Gastroesophageal sphincter (tissue), 4 donors: ENCODE measurements around the gene KIAA1210. TPM values are rescaled to one million over a fixed set of nuclear protein-coding genes. Genes with fewer than 3 reads are reported as not detected.
A peak's percentile ranks its signal among the peaks of the same experiment; 100 is the strongest.

ENCODE experiments used
- ATAC-seq: fragments of 150-250 bp; one replicate; pipeline ENCODE4 v1.9.1; 2016; ENCODE audit warnings: mild to moderate bottlenecking, moderate library complexity
- H3K27ac ChIP-seq, 4 donors: fragments of 200-600 bp; sonication (generic) in 3 of 4; 1 replicate in 3 of 4; 2 replicates in 1 of 4; pipeline ENCODE4 v1.5.1; 2016 to 2019
- H3K27me3 ChIP-seq: fragments of 200-600 bp; sonication (generic); one replicate; pipeline ENCODE4 v1.5.1; 2019
- H3K36me3 ChIP-seq, 2 donors: fragments of 200-600 bp; sonication (generic); one replicate each; pipeline ENCODE4 v1.5.1; 2019; ENCODE audit warnings: control low read depth in 1 of 2
- H3K4me1 ChIP-seq, 3 donors: fragments of 200-600 bp; sonication (generic); 1 replicate in 2 of 3; 2 replicates in 1 of 3; pipeline ENCODE4 v1.5.1; 2016 to 2019; ENCODE audit warnings: control low read depth in 2 of 3
- H3K4me3 ChIP-seq, 2 donors: fragments of 200-600 bp; sonication (generic); one replicate each; pipeline ENCODE4 v1.5.1; 2019; ENCODE audit warnings: mild to moderate bottlenecking in 1 of 2, moderate library complexity in 1 of 2
- H3K9me3 ChIP-seq, 3 donors: fragments of 200-600 bp; sonication (generic); one replicate each; pipeline ENCODE4 v1.5.1; 2017 to 2019; ENCODE audit warnings: control low read depth in 2 of 3
- EP300 ChIP-seq: sonication (generic); formaldehyde crosslinking; IDR thresholded peaks from one replicate; pipeline ENCODE4 v1.6.1; 2017; ENCODE audit warnings: antibody characterized with exemption, mild to moderate bottlenecking
- POLR2A ChIP-seq, 2 donors: fragments of 450-650 bp; IDR thresholded peaks; one replicate each; pipeline ENCODE4 v1.6.1; 2017; ENCODE audit warnings: antibody characterized with exemption in 2 of 2, mild to moderate bottlenecking in 2 of 2, moderate library complexity in 1 of 2
- POLR2AphosphoS5 ChIP-seq: sonication (generic); formaldehyde crosslinking; IDR thresholded peaks from one replicate; pipeline ENCODE4 v1.6.1; 2017; ENCODE audit warnings: antibody characterized with exemption
- WGBS, 2 donors: methylation state at CpG; one replicate each; pipeline ENCODE4 v1.1.5; 2018; ENCODE audit warnings: low coverage in 1 of 2; 5-methylcytosine and 5-hydroxymethylcytosine counted together
- total RNA-seq, 4 donors: library from RNA; depleted of rRNA; stranded (reverse); fragments of >200 nt; gene quantifications; one replicate each; pipeline ENCODE4 v1.1.0, GENCODE V29; 2016
- TF ChIP-seq, protein P1 (sequence below), 4 experiments: fragments of 200-600 bp in 2 of 4; fragments of 450-650 bp in 2 of 4; sonication (generic) in 1 of 4; IDR thresholded peaks; one replicate each; pipeline ENCODE4 v1.5.1; 2017 to 2019; ENCODE audit warnings: antibody characterized with exemption in 4 of 4, mild to moderate bottlenecking in 2 of 4, moderate library complexity in 2 of 4

Gene KIAA1210
- total RNA-seq, 4 donors from 2014 or later: 0.12 TPM; not detected in 3

DNA sequence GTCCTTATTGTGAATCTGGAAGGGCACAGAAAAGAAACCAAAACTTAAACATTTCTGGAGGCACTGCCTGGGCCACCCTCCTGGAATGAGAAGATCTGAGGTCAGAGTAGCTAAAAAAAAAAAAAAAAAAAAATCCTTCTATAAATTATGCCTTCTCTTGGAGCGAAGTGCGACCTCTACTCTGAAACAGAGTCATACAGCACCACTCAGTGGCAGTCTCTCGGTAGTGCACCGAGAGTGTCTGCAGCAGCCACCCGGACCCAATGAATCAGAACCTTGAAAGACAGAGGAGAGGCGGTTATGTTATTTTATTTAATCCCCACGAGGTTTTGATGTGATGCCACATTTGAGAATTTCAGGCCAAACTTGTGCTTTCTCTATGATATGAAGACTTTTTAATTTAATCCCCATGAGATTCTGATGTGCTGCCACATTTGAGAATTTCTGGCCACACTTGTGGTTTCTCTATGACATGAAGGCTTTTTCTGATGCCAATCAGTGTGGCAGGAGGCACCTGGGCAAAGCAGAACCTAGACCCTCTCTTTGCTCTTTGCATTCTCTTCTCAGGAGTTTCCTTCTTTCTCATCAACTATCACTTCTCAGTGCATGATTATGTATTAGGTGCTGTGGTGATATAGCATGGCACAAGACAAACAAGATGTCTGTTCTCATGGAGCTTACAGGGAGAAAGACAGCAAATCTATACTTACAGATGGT lies 60.4 kb downstream of the KIAA1210 start:
- Histone ChIP-seq H3K9me3 (no peaks in the 10 kb centered on the region), H3K4me1 (no peaks in the 10 kb centered on the region), H3K27ac (no peak overlapping the region), H3K4me3 (no peak overlapping the region), H3K36me3 (no peaks in the 10 kb centered on the region), H3K27me3 (no peaks in the 10 kb centered on the region)
- TF ChIP-seq, protein P1, sequence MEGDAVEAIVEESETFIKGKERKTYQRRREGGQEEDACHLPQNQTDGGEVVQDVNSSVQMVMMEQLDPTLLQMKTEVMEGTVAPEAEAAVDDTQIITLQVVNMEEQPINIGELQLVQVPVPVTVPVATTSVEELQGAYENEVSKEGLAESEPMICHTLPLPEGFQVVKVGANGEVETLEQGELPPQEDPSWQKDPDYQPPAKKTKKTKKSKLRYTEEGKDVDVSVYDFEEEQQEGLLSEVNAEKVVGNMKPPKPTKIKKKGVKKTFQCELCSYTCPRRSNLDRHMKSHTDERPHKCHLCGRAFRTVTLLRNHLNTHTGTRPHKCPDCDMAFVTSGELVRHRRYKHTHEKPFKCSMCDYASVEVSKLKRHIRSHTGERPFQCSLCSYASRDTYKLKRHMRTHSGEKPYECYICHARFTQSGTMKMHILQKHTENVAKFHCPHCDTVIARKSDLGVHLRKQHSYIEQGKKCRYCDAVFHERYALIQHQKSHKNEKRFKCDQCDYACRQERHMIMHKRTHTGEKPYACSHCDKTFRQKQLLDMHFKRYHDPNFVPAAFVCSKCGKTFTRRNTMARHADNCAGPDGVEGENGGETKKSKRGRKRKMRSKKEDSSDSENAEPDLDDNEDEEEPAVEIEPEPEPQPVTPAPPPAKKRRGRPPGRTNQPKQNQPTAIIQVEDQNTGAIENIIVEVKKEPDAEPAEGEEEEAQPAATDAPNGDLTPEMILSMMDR (IDR thresholded peaks at IDR 0.05): peak; percentile 27 to 70 (median 66)
- TF ChIP-seq POLR2AphosphoS5: no peak
- WGBS, 2 donors: 0 to 5% methylated on average over 7 of the region's 7 CpGs
- peak; percentile 62 for ATAC-seq

DNA sequence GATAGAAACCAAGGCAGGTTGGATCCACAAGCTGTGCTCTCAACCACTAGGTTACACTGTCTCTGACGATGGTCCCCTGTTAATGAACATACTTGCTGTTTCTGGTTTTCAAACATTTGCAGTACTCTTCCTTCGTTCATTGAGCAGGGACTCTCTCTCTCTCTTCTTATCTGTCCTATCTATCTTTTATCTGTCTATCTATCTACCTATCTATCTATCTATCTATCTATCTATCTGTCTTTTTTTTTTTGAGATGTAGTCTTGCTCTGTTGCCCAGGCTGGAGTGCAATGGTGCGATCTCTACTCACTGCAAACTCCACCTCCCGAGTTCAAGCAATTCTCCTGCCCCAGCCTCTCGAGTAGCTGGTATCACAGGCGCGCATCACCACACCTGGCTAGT lies 64.2 kb downstream of the KIAA1210 start:
- TF ChIP-seq EP300 (no peak), POLR2A (IDR thresholded peaks at IDR 0.05) (no peak), POLR2AphosphoS5 (no peak)
- TF ChIP-seq, protein P1 (IDR thresholded peaks at IDR 0.05): no peak
- no peak overlapping the region for H3K27ac ChIP-seq
- no peaks in the 10 kb centered on the region for H3K9me3 ChIP-seq
- no peaks in the 10 kb centered on the region for H3K36me3 ChIP-seq
- WGBS, 2 donors: 88 to 100% methylated on average over 1 to 7 of the region's 7 CpGs
- H3K27me3 ChIP-seq: no peaks in the 10 kb centered on the region
- ATAC-seq: no peak
- H3K4me1 ChIP-seq: no peaks in the 10 kb centered on the region
- no peak overlapping the region for H3K4me3 ChIP-seq

DNA sequence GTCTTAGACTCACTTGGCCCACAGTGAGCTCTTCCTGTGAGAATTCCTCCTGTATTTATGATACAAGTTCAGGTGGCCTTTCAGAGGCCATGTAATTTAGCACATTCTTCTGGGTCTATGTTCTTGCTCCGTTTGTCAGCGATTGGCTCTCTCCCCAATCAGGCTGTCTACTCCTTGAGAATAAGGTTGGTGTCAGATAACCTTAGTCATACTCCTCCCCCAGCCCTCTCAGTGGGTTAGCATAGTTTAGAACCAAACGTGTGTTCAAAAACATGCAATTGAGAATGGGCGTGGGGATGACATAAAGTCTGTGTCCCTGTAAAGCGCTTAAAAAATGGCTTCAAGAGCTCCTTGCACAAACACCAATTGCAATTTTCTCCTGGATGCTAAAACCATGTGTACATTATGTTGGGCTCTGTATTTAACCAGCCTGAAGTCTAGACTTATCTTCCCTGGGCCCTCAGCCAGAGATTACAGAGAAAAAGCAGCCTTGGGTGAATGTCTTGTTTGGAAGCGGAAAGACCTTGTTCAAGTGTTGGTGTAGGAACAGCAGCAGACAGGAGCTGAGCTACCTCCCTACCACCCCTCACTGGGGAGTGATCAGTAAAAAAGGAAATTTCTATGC lies 64.8 kb downstream of the KIAA1210 start:
- H3K36me3 ChIP-seq: no peaks in the 10 kb centered on the region
- H3K4me3 ChIP-seq: no peak overlapping the region
- TF ChIP-seq POLR2AphosphoS5: no peak
- TF ChIP-seq EP300: no peak
- TF ChIP-seq, protein P1 (IDR thresholded peaks at IDR 0.05): no peak
- TF ChIP-seq POLR2A (IDR thresholded peaks at IDR 0.05): no peak
- H3K4me1 ChIP-seq: no peaks in the 10 kb centered on the region
- ATAC-seq: no peak
- no peaks in the 10 kb centered on the region for H3K27me3 ChIP-seq
- no peaks in the 10 kb centered on the region for H3K9me3 ChIP-seq
- H3K27ac ChIP-seq: no peak overlapping the region
- WGBS, 2 donors: 53% methylated on average over 5 of the region's 6 CpGs; no CpG with 5 or more reads in 1 of the 2 donors

DNA sequence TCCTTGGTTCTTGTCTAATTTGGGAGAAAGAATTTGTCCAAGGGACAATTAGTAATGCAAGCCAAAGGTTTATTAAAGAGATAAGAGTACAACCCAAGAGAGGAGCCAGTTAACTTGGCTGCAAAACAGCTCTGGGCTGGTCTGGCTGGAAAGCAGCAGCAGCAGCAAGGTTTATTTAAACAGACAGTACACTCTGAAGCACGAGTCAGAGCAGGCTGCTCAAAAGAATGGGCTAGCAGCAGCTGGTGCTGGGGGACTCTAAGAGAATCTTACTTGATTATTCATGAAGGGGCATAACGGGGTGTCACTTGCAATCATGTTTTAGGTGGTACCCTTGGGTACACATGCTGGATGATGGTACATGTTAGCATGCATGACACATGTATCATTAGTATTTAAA lies 71.9 kb downstream of the KIAA1210 start:
- 19% methylated on average over 2 of the region's 2 CpGs; no CpG with 5 or more reads in 1 of the 2 donors for WGBS, 2 donors
- no peak for ATAC-seq
- no peak overlapping the region for H3K27ac ChIP-seq
- no peaks in the 10 kb centered on the region for H3K27me3 ChIP-seq
- no peaks in the 10 kb centered on the region for H3K9me3 ChIP-seq
- H3K4me1 ChIP-seq: peaks cover 0 to 10% (median 0%) of the 10 kb centered on the region in 3 donors
- TF ChIP-seq POLR2A (IDR thresholded peaks at IDR 0.05): no peak
- no peaks in the 10 kb centered on the region for H3K36me3 ChIP-seq
- H3K4me3 ChIP-seq: no peak overlapping the region

DNA sequence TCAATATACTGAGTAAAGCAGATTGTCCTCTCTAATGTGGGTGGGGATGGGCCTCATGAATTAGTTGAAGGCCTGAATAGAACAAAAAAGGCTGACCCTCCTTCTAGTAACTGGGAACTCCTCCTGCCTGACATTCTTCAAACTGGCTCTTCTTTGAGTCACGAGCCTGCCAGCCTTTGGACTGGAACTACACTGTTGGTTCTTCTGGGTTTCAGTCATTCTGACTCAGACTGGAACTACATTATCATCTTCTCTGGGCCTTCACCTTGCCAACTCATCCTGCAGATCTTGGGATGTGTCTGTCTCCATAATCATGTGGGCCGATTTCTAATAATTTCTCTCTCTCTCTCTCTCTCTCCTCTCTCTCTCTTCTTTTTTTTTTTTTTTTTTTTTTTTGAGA lies 81.7 kb downstream of the KIAA1210 start:
- Histone ChIP-seq H3K4me1 (peaks cover 0 to 8% (median 2%) of the 10 kb centered on the region in 3 donors), H3K9me3 (no peaks in the 10 kb centered on the region), H3K27ac (no peak overlapping the region), H3K36me3 (no peaks in the 10 kb centered on the region), H3K27me3 (no peaks in the 10 kb centered on the region), H3K4me3 (no peak overlapping the region)
- ATAC-seq: no peak
- TF ChIP-seq POLR2AphosphoS5 (no peak), EP300 (no peak), POLR2A (IDR thresholded peaks at IDR 0.05) (no peak)
- TF ChIP-seq, protein P1 (IDR thresholded peaks at IDR 0.05): no peak
- 89% methylated on average over 2 of the region's 2 CpGs; no CpG with 5 or more reads in 1 of the 2 donors for WGBS, 2 donors
